Duodenal mucosa (tissue), 2 donors: Measurements from ENCODE around the gene EXOC1.

ENCODE experiments used
- H3K27ac ChIP-seq: one replicate; pipeline ENCODE4 v1.7.0; 2013; ENCODE audit warnings: low read depth, low read length
- H3K27me3 ChIP-seq, 2 donors: one replicate each; pipeline ENCODE4 v1.7.0; 2013; ENCODE audit warnings: low read length in 2 of 2, control low read depth in 1 of 2; ENCODE audit not compliant: insufficient read depth in 2 of 2, control insufficient read depth in 1 of 2
- H3K36me3 ChIP-seq, 2 donors: one replicate each; pipeline ENCODE4 v1.7.0; 2013; ENCODE audit warnings: low read length in 2 of 2, control low read depth in 1 of 2; ENCODE audit not compliant: insufficient read depth in 2 of 2, control insufficient read depth in 1 of 2
- H3K4me1 ChIP-seq, 2 donors: one replicate each; pipeline ENCODE4 v1.7.0; 2013; ENCODE audit warnings: low read length in 2 of 2, control low read depth in 1 of 2; ENCODE audit not compliant: insufficient read depth in 2 of 2, control insufficient read depth in 1 of 2
- H3K4me3 ChIP-seq, 2 donors: one replicate each; pipeline ENCODE4 v1.7.0; 2013; ENCODE audit warnings: low read length in 2 of 2, low read depth in 1 of 2
- H3K9ac ChIP-seq, 2 donors: one replicate each; pipeline ENCODE4 v1.7.0; 2013; ENCODE audit warnings: low read length in 2 of 2, low read depth in 1 of 2
- H3K9me3 ChIP-seq, 2 donors: one replicate each; pipeline ENCODE4 v1.7.0; 2013; ENCODE audit warnings: low read length in 2 of 2, control low read depth in 1 of 2; ENCODE audit not compliant: control insufficient read depth in 1 of 2

EXOC1 gene

DNA sequence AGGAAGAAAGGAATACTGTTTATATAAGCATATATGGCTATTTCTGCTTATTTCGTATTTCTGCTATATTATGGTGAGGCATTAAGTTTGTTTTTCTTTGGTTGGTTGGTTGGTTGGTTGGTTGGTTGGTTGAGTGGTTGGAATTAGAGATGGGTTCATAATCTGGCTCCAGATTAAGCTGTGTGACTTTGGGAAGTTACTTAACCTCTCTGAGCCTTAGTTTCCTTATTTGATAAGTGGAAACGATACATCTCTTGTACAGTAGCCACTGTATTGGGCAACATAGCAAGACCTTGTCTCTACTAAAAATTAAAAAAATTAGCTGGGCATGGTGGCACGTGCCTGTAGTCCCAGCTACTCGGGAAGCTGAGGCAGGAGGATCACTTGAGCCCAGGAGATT, 49.2 kb downstream of the EXOC1 start:
- Histone ChIP-seq H3K9me3 (no peaks in the 10 kb centered on the region), H3K4me1 (peaks cover 0 to 9% of the 10 kb centered on the region in 2 donors), H3K27ac (no peak overlapping the region), H3K9ac (no peak overlapping the region), H3K4me3 (no peak overlapping the region), H3K27me3 (no peaks in the 10 kb centered on the region), H3K36me3 (peaks cover 3 to 26% of the 10 kb centered on the region in 2 donors)

DNA sequence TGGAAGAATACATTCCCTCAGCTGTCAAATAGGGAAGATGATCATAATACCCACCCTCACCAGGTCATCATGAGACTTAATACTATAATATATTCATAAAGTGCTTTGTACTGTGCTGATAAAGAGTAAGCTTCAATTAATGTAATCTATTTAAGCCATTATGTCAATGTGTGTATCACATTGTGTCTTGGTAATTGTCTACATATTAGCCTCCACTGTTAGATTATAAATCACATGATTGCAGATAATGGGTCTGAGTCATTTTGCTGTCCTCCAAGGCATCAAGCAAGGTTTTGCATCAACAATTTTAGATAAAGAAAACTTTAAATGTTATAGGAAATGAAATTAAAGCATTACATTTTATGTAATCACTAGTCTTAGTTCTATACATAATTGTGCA, 50.1 kb downstream of the EXOC1 start:
- Histone ChIP-seq H3K27ac (no peak overlapping the region), H3K36me3 (peaks cover 3 to 22% of the 10 kb centered on the region in 2 donors), H3K27me3 (no peaks in the 10 kb centered on the region), H3K4me3 (no peak overlapping the region), H3K9me3 (no peaks in the 10 kb centered on the region), H3K4me1 (peaks cover 3 to 12% of the 10 kb centered on the region in 2 donors), H3K9ac (no peak overlapping the region)

DNA sequence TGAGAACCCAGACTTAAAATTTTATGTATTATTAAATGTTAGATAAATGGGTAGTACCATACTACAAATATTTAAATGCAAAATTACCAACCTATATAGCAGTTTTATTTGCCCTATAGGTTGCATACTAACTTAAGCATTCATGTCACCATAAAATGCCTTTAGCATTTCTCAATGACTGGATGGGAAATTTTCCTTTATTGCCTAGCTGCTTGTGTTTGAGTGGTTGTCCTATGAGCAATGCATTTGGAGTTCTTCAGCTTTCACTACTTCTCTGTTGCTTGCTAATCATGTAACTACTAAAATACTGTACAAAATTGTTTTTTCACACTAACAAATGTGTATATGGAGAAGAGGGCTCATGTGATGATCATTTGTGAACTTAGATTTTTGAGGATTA, 51.1 kb downstream of the EXOC1 start:
- H3K9me3 ChIP-seq = no peaks in the 10 kb centered on the region

DNA sequence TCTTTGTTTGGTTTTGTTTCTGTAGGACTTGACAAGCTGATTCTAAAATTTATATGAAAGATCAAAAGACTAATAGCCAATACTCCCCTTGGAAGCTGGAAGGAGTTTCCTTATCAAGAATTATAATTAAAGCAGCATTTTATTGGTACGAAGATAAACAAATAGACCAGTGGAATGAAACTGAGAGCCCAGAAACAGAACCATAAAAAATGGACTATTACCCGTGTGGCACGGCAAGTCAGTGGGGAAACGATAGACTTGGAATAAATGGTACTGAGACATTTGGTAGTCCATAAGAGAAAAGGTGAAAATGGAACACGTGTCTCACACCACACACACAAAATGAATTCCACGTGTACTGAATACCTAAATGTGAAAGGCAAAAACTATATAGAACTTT, 52.9 kb downstream of the EXOC1 start:
- Histone ChIP-seq H3K27ac (no peak overlapping the region), H3K36me3 (peaks cover 0 to 13% of the 10 kb centered on the region in 2 donors), H3K4me3 (no peak overlapping the region), H3K9me3 (no peaks in the 10 kb centered on the region), H3K27me3 (no peaks in the 10 kb centered on the region), H3K9ac (no peak overlapping the region), H3K4me1 (peaks cover 3 to 12% of the 10 kb centered on the region in 2 donors)

More for the DNA sequence above, 51.1 kb downstream of the EXOC1 start:
- Histone ChIP-seq H3K27me3 (no peaks in the 10 kb centered on the region), H3K27ac (no peak overlapping the region), H3K36me3 (peaks cover 3 to 22% of the 10 kb centered on the region in 2 donors), H3K9ac (no peak overlapping the region), H3K4me3 (no peak overlapping the region), H3K4me1 (peaks cover 3 to 12% of the 10 kb centered on the region in 2 donors)

DNA sequence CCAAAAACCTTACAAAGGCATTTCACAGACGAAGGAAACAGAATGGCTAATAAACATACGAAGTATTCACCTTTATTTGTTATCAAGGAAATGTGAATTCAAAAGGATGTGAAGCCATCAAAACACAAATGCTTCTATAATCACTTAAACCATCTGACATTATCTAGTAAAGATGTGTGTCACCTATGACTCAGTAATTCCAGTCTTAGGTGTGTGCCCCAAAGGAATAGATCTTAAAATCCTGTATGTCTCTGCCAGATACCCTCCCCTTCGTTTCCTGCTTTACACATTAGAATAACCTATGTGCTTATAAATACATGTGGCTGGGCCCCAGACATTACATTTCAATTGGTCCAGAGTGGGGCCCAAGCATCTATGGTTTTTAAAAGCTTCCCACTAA, 53.5 kb downstream of the EXOC1 start:
- Histone ChIP-seq H3K36me3 (peaks cover 0 to 13% of the 10 kb centered on the region in 2 donors), H3K4me3 (no peak overlapping the region), H3K9ac (no peak overlapping the region), H3K27me3 (no peaks in the 10 kb centered on the region), H3K9me3 (no peaks in the 10 kb centered on the region), H3K4me1 (peaks cover 3 to 12% of the 10 kb centered on the region in 2 donors), H3K27ac (no peak overlapping the region)

DNA sequence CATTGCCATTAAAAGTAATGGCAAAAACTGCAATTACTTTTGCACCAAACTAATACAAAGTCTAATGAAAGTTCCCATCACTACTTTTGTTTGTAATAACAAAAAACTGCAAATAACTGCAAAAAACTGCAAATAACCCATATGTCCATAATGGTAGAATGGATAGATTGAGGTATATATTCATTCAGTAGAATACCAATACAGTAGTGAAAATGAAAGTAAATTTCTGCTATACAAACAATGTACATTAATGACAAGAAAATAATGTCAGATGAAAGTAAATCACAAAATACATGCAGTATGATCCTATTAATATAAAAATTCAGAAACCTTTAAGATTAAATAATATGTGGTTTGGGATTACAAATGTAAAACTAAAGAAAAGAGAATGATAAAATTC, 54.0 kb downstream of the EXOC1 start:
- no peak overlapping the region for H3K27ac ChIP-seq

DNA sequence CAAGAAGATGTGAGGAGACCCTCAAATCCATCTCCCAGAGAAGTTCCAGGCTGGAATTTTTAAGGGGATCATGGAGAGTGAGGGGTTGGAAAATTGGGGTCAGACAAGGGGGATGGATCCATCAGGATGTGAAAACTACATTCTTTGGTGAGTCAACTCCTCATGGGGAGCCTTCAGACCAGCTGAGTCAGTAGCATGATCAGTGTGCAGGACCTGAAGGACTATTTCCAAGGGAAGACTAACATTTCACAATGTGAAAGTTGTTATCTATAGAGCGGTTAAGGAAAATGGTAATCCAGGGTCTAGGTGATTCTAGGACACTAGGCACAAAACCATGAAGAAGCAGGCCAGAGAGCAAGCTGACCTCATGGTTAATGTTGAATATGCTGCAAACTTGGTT, 56.7 kb downstream of the EXOC1 start:
- H3K27ac ChIP-seq = no peak overlapping the region

More for the DNA sequence above, 54.0 kb downstream of the EXOC1 start:
- H3K36me3 ChIP-seq = peaks cover 0 to 11% of the 10 kb centered on the region in 2 donors
- no peaks in the 10 kb centered on the region for H3K27me3 ChIP-seq
- peaks cover 5 to 12% of the 10 kb centered on the region in 2 donors for H3K4me1 ChIP-seq
- H3K9ac ChIP-seq = no peak overlapping the region
- no peaks in the 10 kb centered on the region for H3K9me3 ChIP-seq
- H3K4me3 ChIP-seq = peak overlapping the region in 1 of 2 donors; percentile 15

DNA sequence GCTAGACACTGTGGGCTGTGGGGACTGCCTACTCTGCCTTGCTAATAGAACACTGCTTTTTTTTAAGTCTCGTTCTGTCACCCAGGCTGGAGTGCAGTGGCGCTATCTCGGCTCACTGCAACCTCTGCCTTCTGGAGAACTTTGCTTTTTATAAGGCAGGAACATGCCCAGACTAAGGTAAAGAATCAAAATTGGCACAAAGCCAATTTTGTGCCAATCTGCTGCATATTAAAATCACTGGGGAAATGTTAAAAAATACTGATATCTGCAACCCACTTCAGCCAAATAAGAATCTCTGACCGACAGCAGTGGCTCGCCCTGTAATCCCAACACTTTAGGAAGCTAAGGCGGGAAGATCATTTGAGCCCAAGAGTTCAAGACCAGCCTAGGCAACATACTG, 58.8 kb downstream of the EXOC1 start:
- Histone ChIP-seq H3K4me3 (no peak overlapping the region), H3K4me1 (peaks cover 6 to 8% of the 10 kb centered on the region in 2 donors), H3K9ac (no peak overlapping the region), H3K27ac (no peak overlapping the region), H3K9me3 (no peaks in the 10 kb centered on the region), H3K27me3 (no peaks in the 10 kb centered on the region), H3K36me3 (no peaks in the 10 kb centered on the region)

More for the DNA sequence above, 56.7 kb downstream of the EXOC1 start:
- Histone ChIP-seq H3K9ac (no peak overlapping the region), H3K4me1 (peaks cover 8 to 12% of the 10 kb centered on the region in 2 donors), H3K27me3 (no peaks in the 10 kb centered on the region), H3K36me3 (peaks cover 0 to under 1% of the 10 kb centered on the region in 2 donors), H3K4me3 (no peak overlapping the region), H3K9me3 (no peaks in the 10 kb centered on the region)

DNA sequence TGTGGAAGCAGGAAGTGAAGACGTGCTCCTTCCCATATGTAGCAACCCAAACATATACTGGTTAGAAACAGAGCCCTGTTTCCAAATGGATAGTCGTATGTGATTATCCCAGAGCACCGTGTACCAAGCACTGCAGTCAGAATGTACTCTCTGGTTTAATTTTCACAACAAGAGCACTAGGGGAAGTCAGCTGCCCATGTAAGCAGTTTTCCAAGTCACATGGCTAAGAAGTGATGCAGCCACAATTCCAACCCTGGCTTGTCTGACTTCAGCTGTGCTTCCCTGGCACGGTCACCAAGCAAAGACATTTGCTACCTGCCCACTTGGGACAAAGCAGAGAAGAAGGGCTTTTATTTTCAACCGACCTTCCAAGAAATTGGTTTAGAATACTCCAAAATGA, 67.1 kb downstream of the EXOC1 start:
- Histone ChIP-seq H3K36me3 (no peaks in the 10 kb centered on the region), H3K9me3 (no peaks in the 10 kb centered on the region), H3K27ac (no peak overlapping the region)

DNA sequence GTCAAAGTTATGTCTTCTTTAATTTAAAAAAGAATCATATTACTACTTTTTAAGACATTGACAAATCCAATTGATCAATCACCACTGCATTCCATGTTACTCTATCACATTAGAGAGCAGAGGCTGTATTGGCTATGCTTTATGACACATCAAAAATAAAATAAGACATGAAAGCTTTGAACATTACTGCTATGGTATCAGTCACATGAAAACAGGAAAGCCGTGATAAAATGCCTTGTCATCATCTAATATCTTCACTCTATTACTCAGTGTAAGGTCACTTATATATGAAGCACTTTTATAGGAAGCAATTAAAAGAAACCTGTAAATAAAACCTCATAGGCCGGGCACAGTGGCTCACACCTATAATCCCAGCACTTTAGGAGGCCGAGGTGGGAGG, 67.6 kb downstream of the EXOC1 start:
- no peak overlapping the region for H3K27ac ChIP-seq
- H3K9me3 ChIP-seq = no peaks in the 10 kb centered on the region
- H3K4me1 ChIP-seq = no peaks in the 10 kb centered on the region
- H3K9ac ChIP-seq = no peak overlapping the region
- no peaks in the 10 kb centered on the region for H3K27me3 ChIP-seq
- H3K36me3 ChIP-seq = no peaks in the 10 kb centered on the region
- no peak overlapping the region for H3K4me3 ChIP-seq

More for the DNA sequence above, 67.1 kb downstream of the EXOC1 start:
- no peak overlapping the region for H3K9ac ChIP-seq
- H3K4me1 ChIP-seq = no peaks in the 10 kb centered on the region
- no peaks in the 10 kb centered on the region for H3K27me3 ChIP-seq
- no peak overlapping the region for H3K4me3 ChIP-seq

DNA sequence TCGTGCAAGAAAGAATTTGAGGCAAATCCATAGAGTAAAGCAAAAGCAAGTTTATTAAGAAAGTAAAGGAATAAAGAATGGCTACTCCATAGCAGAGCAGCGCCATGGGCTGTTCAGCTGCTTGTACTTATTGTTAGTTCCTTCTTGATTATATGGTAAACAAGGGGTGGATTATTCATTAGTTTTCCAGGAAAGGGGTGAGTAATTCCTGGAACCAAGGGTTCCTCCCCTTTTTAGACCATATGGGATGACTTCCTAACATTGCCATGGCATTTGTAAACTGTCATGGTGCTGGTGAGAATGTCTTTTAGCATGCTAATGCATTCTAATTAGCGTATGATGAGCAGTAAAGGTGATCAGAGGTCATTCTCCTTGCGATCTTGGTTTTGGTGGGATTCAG, 71.8 kb downstream of the EXOC1 start:
- Histone ChIP-seq H3K9ac (no peak overlapping the region), H3K4me1 (no peaks in the 10 kb centered on the region), H3K9me3 (no peaks in the 10 kb centered on the region), H3K27me3 (no peaks in the 10 kb centered on the region), H3K36me3 (no peaks in the 10 kb centered on the region), H3K27ac (no peak overlapping the region), H3K4me3 (no peak overlapping the region)
